Thyroid gland (tissue), 4 donors: Measurements from ENCODE around the gene RTN4. TPM values are rescaled to one million over a fixed set of nuclear protein-coding genes. Genes with fewer than 3 reads are reported as not detected.

ENCODE experiments used
- DNase-seq, 2 donors: peaks; one replicate each; pipeline ENCODE4 v3.0.0-alpha.2; 2019
- H3K27ac ChIP-seq, 3 donors: fragments of 200-600 bp; sonication (generic); 1 replicate in 2 of 3; 2 replicates in 1 of 3; pipeline ENCODE4 v1.5.1; 2016 to 2019; ENCODE audit warnings: mild to moderate bottlenecking in 1 of 3, moderate library complexity in 1 of 3
- H3K27me3 ChIP-seq: fragments of 200-600 bp; sonication (generic); one replicate; pipeline ENCODE4 v1.5.1; 2019
- H3K36me3 ChIP-seq, 2 donors: fragments of 200-600 bp; sonication (generic); one replicate each; pipeline ENCODE4 v1.5.1; 2016 to 2019
- H3K4me1 ChIP-seq, 2 donors: fragments of 200-600 bp; sonication (generic); one replicate each; pipeline ENCODE4 v1.5.1; 2017 to 2019
- H3K4me3 ChIP-seq, 3 donors: fragments of 200-600 bp; sonication (generic); replicated peaks in 1 of 3; 1 replicate in 2 of 3; 2 replicates in 1 of 3; pipeline ENCODE4 v1.5.1; 2016; ENCODE audit warnings: mild to moderate bottlenecking in 1 of 3
- H3K9me3 ChIP-seq: fragments of 200-600 bp; sonication (generic); one replicate; pipeline ENCODE4 v1.5.1; 2017
- POLR2A ChIP-seq, 2 donors: fragments of 450-650 bp; IDR thresholded peaks; one replicate each; pipeline ENCODE4 v1.6.1; 2017; ENCODE audit warnings: antibody characterized with exemption in 2 of 2, mild to moderate bottlenecking in 2 of 2, moderate library complexity in 1 of 2
- WGBS, 2 donors: methylation state at CpG; one replicate each; pipeline ENCODE4 v1.1.5; 2017; 5-methylcytosine and 5-hydroxymethylcytosine counted together
- intact Hi-C: fragments of 100-400 bp; cut with DNase I; formaldehyde crosslinking; loops from one replicate; pipeline ENCODE4 v1.15.1; 2023
- total RNA-seq, 4 donors: library from RNA; depleted of rRNA; stranded (reverse); fragments of >200 nt; gene quantifications; one replicate each; pipeline ENCODE4 v1.2.3, GENCODE V29; 2016
- TF ChIP-seq, protein P1 (sequence below), 6 experiments: fragments of 200-600 bp in 3 of 6; fragments of 450-650 bp in 3 of 6; sonication (generic) in 3 of 6; IDR thresholded peaks; one replicate each; pipeline ENCODE4 v1.5.1; 2016 to 2019; ENCODE audit warnings: antibody characterized with exemption in 6 of 6, mild to moderate bottlenecking in 2 of 6, inconsistent platforms in 1 of 6, moderate library complexity in 1 of 6

Gene RTN4
- total RNA-seq, 4 donors from 2014 or later: 144 to 256 (median 180) TPM

DNA sequence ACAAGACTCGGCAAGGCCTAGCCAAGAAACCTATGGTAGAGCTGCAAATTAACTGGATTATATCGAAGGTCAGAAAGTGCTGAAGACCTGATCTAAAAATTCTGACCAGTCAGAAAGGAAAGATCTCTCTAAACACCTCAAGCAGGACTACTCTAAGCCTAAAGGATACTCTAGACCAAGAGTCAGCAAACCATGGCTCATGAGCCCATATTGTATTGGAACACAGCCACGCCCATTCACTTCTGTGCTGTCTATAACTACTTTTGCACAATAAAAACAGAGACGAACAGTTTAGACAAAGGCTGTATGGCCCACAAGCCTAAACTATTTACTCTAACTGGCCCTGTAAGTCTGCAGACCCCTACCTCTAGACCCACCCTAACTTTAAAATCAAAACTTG lies 18.7 kb downstream of the RTN4 start:
- Histone ChIP-seq H3K4me3 (no peak overlapping the region), H3K27me3 (no peaks in the 10 kb centered on the region)
- intact Hi-C loops: no loop called here

DNA sequence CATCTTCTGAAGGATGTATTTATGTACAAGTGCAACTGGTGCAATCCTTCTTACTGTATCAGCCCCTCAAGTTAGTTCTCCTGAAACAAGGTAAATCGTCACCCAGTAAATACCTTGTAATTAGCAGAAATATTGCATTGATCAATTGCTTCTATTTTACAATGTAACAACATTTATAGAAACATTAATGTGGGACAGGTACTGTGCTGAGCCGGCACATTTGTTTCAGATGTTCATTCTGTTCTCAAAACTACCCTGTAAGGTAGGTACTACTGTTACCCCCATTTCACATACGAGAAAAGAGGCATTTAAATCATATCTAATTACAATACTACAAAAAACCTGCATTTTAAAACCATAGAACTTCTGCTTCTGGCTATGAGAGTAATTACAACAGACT lies 19.5 kb downstream of the RTN4 start:
- no peak overlapping the region for H3K27ac ChIP-seq
- intact Hi-C loops: no loop called here
- no peak overlapping the region for H3K4me3 ChIP-seq
- no peaks in the 10 kb centered on the region for H3K36me3 ChIP-seq
- no peak for TF ChIP-seq POLR2A (IDR thresholded peaks at IDR 0.05)
- TF ChIP-seq, protein P1, sequence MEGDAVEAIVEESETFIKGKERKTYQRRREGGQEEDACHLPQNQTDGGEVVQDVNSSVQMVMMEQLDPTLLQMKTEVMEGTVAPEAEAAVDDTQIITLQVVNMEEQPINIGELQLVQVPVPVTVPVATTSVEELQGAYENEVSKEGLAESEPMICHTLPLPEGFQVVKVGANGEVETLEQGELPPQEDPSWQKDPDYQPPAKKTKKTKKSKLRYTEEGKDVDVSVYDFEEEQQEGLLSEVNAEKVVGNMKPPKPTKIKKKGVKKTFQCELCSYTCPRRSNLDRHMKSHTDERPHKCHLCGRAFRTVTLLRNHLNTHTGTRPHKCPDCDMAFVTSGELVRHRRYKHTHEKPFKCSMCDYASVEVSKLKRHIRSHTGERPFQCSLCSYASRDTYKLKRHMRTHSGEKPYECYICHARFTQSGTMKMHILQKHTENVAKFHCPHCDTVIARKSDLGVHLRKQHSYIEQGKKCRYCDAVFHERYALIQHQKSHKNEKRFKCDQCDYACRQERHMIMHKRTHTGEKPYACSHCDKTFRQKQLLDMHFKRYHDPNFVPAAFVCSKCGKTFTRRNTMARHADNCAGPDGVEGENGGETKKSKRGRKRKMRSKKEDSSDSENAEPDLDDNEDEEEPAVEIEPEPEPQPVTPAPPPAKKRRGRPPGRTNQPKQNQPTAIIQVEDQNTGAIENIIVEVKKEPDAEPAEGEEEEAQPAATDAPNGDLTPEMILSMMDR (IDR thresholded peaks at IDR 0.05): no peak
- H3K27me3 ChIP-seq: no peaks in the 10 kb centered on the region
- peaks cover 14 to 34% of the 10 kb centered on the region in 2 donors for H3K4me1 ChIP-seq
- DNase-seq: no peak
- 89 to 90% methylated on average over 3 of the region's 3 CpGs for WGBS, 2 donors
- H3K9me3 ChIP-seq: no peaks in the 10 kb centered on the region

More for the DNA sequence above, 18.7 kb downstream of the RTN4 start:
- WGBS, 2 donors: 83 to 84% methylated on average over 4 of the region's 4 CpGs
- no peak for DNase-seq
- H3K9me3 ChIP-seq: no peaks in the 10 kb centered on the region
- H3K27ac ChIP-seq: no peak overlapping the region
- peaks cover 14 to 30% of the 10 kb centered on the region in 2 donors for H3K4me1 ChIP-seq
- TF ChIP-seq POLR2A (IDR thresholded peaks at IDR 0.05): no peak
- TF ChIP-seq, protein P1 (IDR thresholded peaks at IDR 0.05): no peak
- no peaks in the 10 kb centered on the region for H3K36me3 ChIP-seq

GRCh38 chr2:55029098-55029497 lies 21.2 kb downstream of the RTN4 start:
- peaks cover 14 to 36% of the 10 kb centered on the region in 2 donors for H3K4me1 ChIP-seq

GRCh38 chr2:55027226-55027625 lies 23.0 kb downstream of the RTN4 start:
- intact Hi-C loops: no loop called here
- DNase-seq: no peak
- TF ChIP-seq, protein P1 (IDR thresholded peaks at IDR 0.05): no peak
- TF ChIP-seq POLR2A (IDR thresholded peaks at IDR 0.05): no peak
- Histone ChIP-seq H3K36me3 (no peaks in the 10 kb centered on the region), H3K4me3 (no peak overlapping the region), H3K27ac (no peak overlapping the region), H3K27me3 (no peaks in the 10 kb centered on the region), H3K4me1 (peaks cover 11 to 31% of the 10 kb centered on the region in 2 donors), H3K9me3 (no peaks in the 10 kb centered on the region)
- WGBS, 2 donors: 94 to 95% methylated on average over 2 of the region's 2 CpGs

More at GRCh38 chr2:55029098-55029497, 21.2 kb downstream of the RTN4 start:
- intact Hi-C loops: no loop called here
- Histone ChIP-seq H3K4me3 (no peak overlapping the region), H3K27me3 (no peaks in the 10 kb centered on the region), H3K27ac (no peak overlapping the region), H3K36me3 (no peaks in the 10 kb centered on the region), H3K9me3 (no peaks in the 10 kb centered on the region)
- no peak for TF ChIP-seq POLR2A (IDR thresholded peaks at IDR 0.05)
- TF ChIP-seq, protein P1 (IDR thresholded peaks at IDR 0.05): no peak
- no peak for DNase-seq
- 95 to 100% methylated on average over 1 of the region's 1 CpG for WGBS, 2 donors

GRCh38 chr2:55026202-55026601 lies 24.0 kb downstream of the RTN4 start:
- Histone ChIP-seq H3K27me3 (no peaks in the 10 kb centered on the region), H3K27ac (no peak overlapping the region), H3K9me3 (no peaks in the 10 kb centered on the region), H3K36me3 (no peaks in the 10 kb centered on the region), H3K4me1 (peaks cover 5 to 25% of the 10 kb centered on the region in 2 donors), H3K4me3 (no peak overlapping the region)
- DNase-seq: no peak
- TF ChIP-seq POLR2A (IDR thresholded peaks at IDR 0.05): no peak
- TF ChIP-seq, protein P1 (IDR thresholded peaks at IDR 0.05): no peak
- WGBS, 2 donors: 71 to 83% methylated on average over 2 of the region's 2 CpGs
- intact Hi-C loops: no loop called here
